Stomach smooth muscle (tissue), 2 donors: Measurements from ENCODE around the gene BANF1.
A peak's percentile ranks its signal among the peaks of the same experiment; 100 is the strongest.
"Not testable (repeated sequence)": the region's sequence is repeated elsewhere in the genome, so short reads cannot be mapped to it uniquely, and the experiment has no call there.

Experiments used
- H3K27ac ChIP-seq: one replicate; pipeline ENCODE4 v1.7.0; 2013; ENCODE audit warnings: mild to moderate bottlenecking, low read length, inconsistent platforms
- H3K27me3 ChIP-seq, 2 donors: one replicate each; pipeline ENCODE4 v1.7.0; 2013; ENCODE audit warnings: low read length in 2 of 2; ENCODE audit not compliant: insufficient read depth in 2 of 2, control insufficient read depth in 1 of 2
- H3K36me3 ChIP-seq, 2 donors: one replicate each; pipeline ENCODE4 v1.7.0; 2013; ENCODE audit warnings: low read length in 2 of 2; ENCODE audit not compliant: control insufficient read depth in 2 of 2, insufficient read depth in 2 of 2
- H3K4me1 ChIP-seq: one replicate; pipeline ENCODE4 v1.7.0; 2013; ENCODE audit warnings: low read length; ENCODE audit not compliant: control insufficient read depth, insufficient read depth
- H3K4me3 ChIP-seq, 2 donors: one replicate each; pipeline ENCODE4 v1.7.0; 2013; ENCODE audit warnings: low read length in 2 of 2
- H3K9ac ChIP-seq, 2 donors: one replicate each; pipeline ENCODE4 v1.7.0; 2013; ENCODE audit warnings: low read length in 2 of 2, mild to moderate bottlenecking in 1 of 2
- H3K9me3 ChIP-seq, 2 donors: one replicate each; pipeline ENCODE4 v1.7.0; 2013; ENCODE audit warnings: low read length in 2 of 2; ENCODE audit not compliant: control insufficient read depth in 2 of 2
- donor health status: healthy.
- donor health status: Pancreatic carcinoma.

The BANF1 gene

GRCh38 chr11:65997286-65997685 is 5.0 kb upstream of the BANF1 start:
- H3K9me3 ChIP-seq = no peaks in the 10 kb centered on the region
- H3K9ac ChIP-seq = no peak overlapping the region
- peaks cover 18% of the 10 kb centered on the region for H3K4me1 ChIP-seq
- H3K36me3 ChIP-seq = peaks cover 31 to 32% of the 10 kb centered on the region in 2 donors
- H3K27ac ChIP-seq = no peak overlapping the region
- no peaks in the 10 kb centered on the region for H3K27me3 ChIP-seq
- H3K4me3 ChIP-seq = no peak overlapping the region

- H3K36me3 ChIP-seq = peaks cover 37 to 39% of the 10 kb centered on the region in 2 donors
- peak overlapping the region; percentile 98 to 99 for H3K9ac ChIP-seq
- peak overlapping the region; percentile 99 for H3K4me3 ChIP-seq
- H3K27ac ChIP-seq = peak overlapping the region; percentile 92
- no peaks in the 10 kb centered on the region for H3K27me3 ChIP-seq
- H3K4me1 ChIP-seq = peaks cover 28% of the 10 kb centered on the region
- no peaks in the 10 kb centered on the region for H3K9me3 ChIP-seq
These were observed 434 bp downstream of the BANF1 start for GRCh38 chr11:66002648-66003225.

GRCh38 chr11:66003291-66003690 is 988 bp downstream of the BANF1 start:
- H3K4me1 ChIP-seq = peaks cover 28% of the 10 kb centered on the region
- peak overlapping the region; percentile 92 for H3K27ac ChIP-seq
- H3K36me3 ChIP-seq = peaks cover 32 to 34% of the 10 kb centered on the region in 2 donors
- peak overlapping the region; percentile 99 for H3K4me3 ChIP-seq
- peak overlapping the region; percentile 87 to 99 for H3K9ac ChIP-seq
- H3K9me3 ChIP-seq = no peaks in the 10 kb centered on the region
- no peaks in the 10 kb centered on the region for H3K27me3 ChIP-seq

GRCh38 chr11:66004186-66004585 is 1.9 kb downstream of the BANF1 start:
- Histone ChIP-seq H3K9ac (no peak overlapping the region), H3K36me3 (peaks cover 23 to 25% of the 10 kb centered on the region in 2 donors), H3K9me3 (no peaks in the 10 kb centered on the region), H3K27ac (peak overlapping the region; percentile 31), H3K4me3 (no peak overlapping the region), H3K4me1 (peaks cover 28% of the 10 kb centered on the region), H3K27me3 (no peaks in the 10 kb centered on the region)

GRCh38 chr11:66006134-66006890 is 4.0 kb downstream of the BANF1 start:
- H3K27ac ChIP-seq = no peak overlapping the region
- peaks cover 10% of the 10 kb centered on the region for H3K4me1 ChIP-seq
- H3K4me3 ChIP-seq = no peak overlapping the region
- no peaks in the 10 kb centered on the region for H3K9me3 ChIP-seq
- peaks cover 0 to 2% of the 10 kb centered on the region in 2 donors for H3K27me3 ChIP-seq
- H3K9ac ChIP-seq = peak overlapping the region in 1 of 2 donors; percentile 5
- H3K36me3 ChIP-seq = peaks cover 10 to 13% of the 10 kb centered on the region in 2 donors

- no peak overlapping the region for H3K9ac ChIP-seq
These were observed 4.5 kb downstream of the BANF1 start for GRCh38 chr11:66006891-66007176.

GRCh38 chr11:66007201-66007634 is 4.9 kb downstream of the BANF1 start:
- Histone ChIP-seq H3K9ac (peak overlapping the region in 1 of 2 donors; percentile 51), H3K27ac (peak overlapping the region; percentile 24)

More at GRCh38 chr11:66006891-66007176, 4.5 kb downstream of the BANF1 start:
- peaks cover 0 to 5% of the 10 kb centered on the region in 2 donors for H3K27me3 ChIP-seq
- peaks cover 14% of the 10 kb centered on the region for H3K4me1 ChIP-seq
- no peak overlapping the region for H3K4me3 ChIP-seq
- peaks cover 10 to 13% of the 10 kb centered on the region in 2 donors for H3K36me3 ChIP-seq
- no peak overlapping the region for H3K27ac ChIP-seq
- H3K9me3 ChIP-seq = no peaks in the 10 kb centered on the region

GRCh38 chr11:66008095-66008467 is 5.8 kb downstream of the BANF1 start:
- Histone ChIP-seq H3K4me3 (no peak overlapping the region), H3K4me1 (peaks cover 15% of the 10 kb centered on the region), H3K27me3 (peaks cover 8 to 15% of the 10 kb centered on the region in 2 donors), H3K9me3 (no peaks in the 10 kb centered on the region), H3K36me3 (peaks cover 10 to 13% of the 10 kb centered on the region in 2 donors), H3K9ac (no peak overlapping the region), H3K27ac (no peak overlapping the region)

More at GRCh38 chr11:66007201-66007634, 4.9 kb downstream of the BANF1 start:
- peaks cover 17% of the 10 kb centered on the region for H3K4me1 ChIP-seq
- H3K36me3 ChIP-seq = peaks cover 10 to 13% of the 10 kb centered on the region in 2 donors
- H3K27me3 ChIP-seq = peaks cover 2 to 9% of the 10 kb centered on the region in 2 donors
- H3K4me3 ChIP-seq = no peak overlapping the region
- H3K9me3 ChIP-seq = no peaks in the 10 kb centered on the region

- Histone ChIP-seq H3K4me3 (no peak overlapping the region), H3K4me1 (peaks cover 10% of the 10 kb centered on the region), H3K27ac (no peak overlapping the region), H3K9ac (peak overlapping the region in 1 of 2 donors; percentile 36), H3K9me3 (no peaks in the 10 kb centered on the region), H3K36me3 (peaks cover 10 to 13% of the 10 kb centered on the region in 2 donors), H3K27me3 (peaks cover 13 to 20% of the 10 kb centered on the region in 2 donors)
These were observed 6.3 kb downstream of the BANF1 start for GRCh38 chr11:66008468-66009101.

- H3K9me3 ChIP-seq, H3K9ac ChIP-seq, H3K4me3 ChIP-seq, H3K36me3 ChIP-seq, H3K4me1 ChIP-seq, H3K27ac ChIP-seq: not testable (repeated sequence)
- peaks cover 17 to 25% of the 10 kb centered on the region in 2 donors for H3K27me3 ChIP-seq
These were observed 7.7 kb downstream of the BANF1 start for GRCh38 chr11:66010036-66010435.
